Ectodermal cell (in vitro differentiated cells): ENCODE data around the gene TCL1A.
"Not testable (repeated sequence)": the region's sequence is repeated elsewhere in the genome, so short reads cannot be mapped to it uniquely, and the experiment has no call there.

Experiments used
- H3K27ac ChIP-seq: 2 replicates; pipeline ENCODE4 v1.7.0; 2013; ENCODE audit warnings: mild to moderate bottlenecking, low read depth, low read length; ENCODE audit not compliant: insufficient read depth, poor library complexity, severe bottlenecking
- H3K27me3 ChIP-seq: 2 replicates; pipeline ENCODE4 v1.7.0; 2013; ENCODE audit warnings: mild to moderate bottlenecking, low read length; ENCODE audit not compliant: insufficient read depth, control insufficient read depth, poor library complexity, severe bottlenecking
- H3K36me3 ChIP-seq: one replicate; pipeline ENCODE4 v1.7.0; 2013; ENCODE audit warnings: low read length; ENCODE audit not compliant: control insufficient read depth, insufficient read depth
- H3K4me1 ChIP-seq: one replicate; pipeline ENCODE4 v1.7.0; 2013; ENCODE audit warnings: low read length; ENCODE audit not compliant: control insufficient read depth, insufficient read depth
- H3K4me3 ChIP-seq: 2 replicates; pipeline ENCODE4 v1.7.0; 2013; ENCODE audit warnings: low read depth, low read length, control low read depth; ENCODE audit not compliant: insufficient read depth
- H3K9me3 ChIP-seq: 2 replicates; pipeline ENCODE4 v1.7.0; 2013; ENCODE audit warnings: mild to moderate bottlenecking, low read length, moderate library complexity; ENCODE audit not compliant: control insufficient read depth
- WGBS, 2 experiments: methylation state at CpG; one replicate each; pipeline ENCODE4 v1.1.7; 2013; ENCODE audit warnings: missing lambda C conversion rate in 2 of 2; 5-methylcytosine and 5-hydroxymethylcytosine counted together

Gene TCL1A

GRCh38 chr14:95739356-95739755 is 25.4 kb upstream of the TCL1A start:
- 94 to 95% methylated on average over 1 of the region's 1 CpG for WGBS, 2 experiments
- Histone ChIP-seq H3K4me3 (no peak overlapping the region), H3K9me3 (no peaks in the 10 kb centered on the region), H3K36me3 (no peaks in the 10 kb centered on the region), H3K27me3 (no peaks in the 10 kb centered on the region), H3K27ac (no peak overlapping the region), H3K4me1 (no peaks in the 10 kb centered on the region)

GRCh38 chr14:95733212-95733611 is 19.3 kb upstream of the TCL1A start:
- no peak overlapping the region for H3K27ac ChIP-seq
- H3K9me3 ChIP-seq = no peaks in the 10 kb centered on the region
- 89 to 100% methylated on average over 1 of the region's 1 CpG for WGBS, 2 experiments
- H3K4me1 ChIP-seq = no peaks in the 10 kb centered on the region
- H3K4me3 ChIP-seq = no peak overlapping the region
- H3K36me3 ChIP-seq = no peaks in the 10 kb centered on the region
- no peaks in the 10 kb centered on the region for H3K27me3 ChIP-seq

DNA sequence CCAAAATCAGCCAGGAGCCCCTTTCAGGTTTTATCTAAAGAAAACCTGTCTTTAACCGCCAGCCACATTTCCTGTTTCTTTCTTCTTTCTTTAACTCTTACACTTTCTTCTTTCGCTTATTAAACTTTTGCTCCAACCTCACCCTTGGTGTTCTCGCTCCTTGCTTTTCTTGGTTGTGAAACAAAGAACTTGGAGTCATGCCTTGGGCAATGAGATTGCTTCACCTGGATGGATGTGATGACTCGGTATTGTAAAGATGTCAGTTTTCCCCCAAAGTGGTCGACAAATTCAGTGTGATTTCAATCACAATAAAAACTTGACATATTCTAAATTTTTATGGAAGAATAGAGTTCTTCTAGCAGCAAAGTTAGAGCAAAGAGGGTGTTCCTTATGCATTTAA is 16.2 kb upstream of the TCL1A start:
- Histone ChIP-seq H3K27ac (no peak overlapping the region), H3K4me3 (no peak overlapping the region), H3K9me3 (no peaks in the 10 kb centered on the region), H3K36me3 (no peaks in the 10 kb centered on the region), H3K27me3 (no peaks in the 10 kb centered on the region), H3K4me1 (no peaks in the 10 kb centered on the region)
- 93 to 94% methylated on average over 5 of the region's 5 CpGs for WGBS, 2 experiments

DNA sequence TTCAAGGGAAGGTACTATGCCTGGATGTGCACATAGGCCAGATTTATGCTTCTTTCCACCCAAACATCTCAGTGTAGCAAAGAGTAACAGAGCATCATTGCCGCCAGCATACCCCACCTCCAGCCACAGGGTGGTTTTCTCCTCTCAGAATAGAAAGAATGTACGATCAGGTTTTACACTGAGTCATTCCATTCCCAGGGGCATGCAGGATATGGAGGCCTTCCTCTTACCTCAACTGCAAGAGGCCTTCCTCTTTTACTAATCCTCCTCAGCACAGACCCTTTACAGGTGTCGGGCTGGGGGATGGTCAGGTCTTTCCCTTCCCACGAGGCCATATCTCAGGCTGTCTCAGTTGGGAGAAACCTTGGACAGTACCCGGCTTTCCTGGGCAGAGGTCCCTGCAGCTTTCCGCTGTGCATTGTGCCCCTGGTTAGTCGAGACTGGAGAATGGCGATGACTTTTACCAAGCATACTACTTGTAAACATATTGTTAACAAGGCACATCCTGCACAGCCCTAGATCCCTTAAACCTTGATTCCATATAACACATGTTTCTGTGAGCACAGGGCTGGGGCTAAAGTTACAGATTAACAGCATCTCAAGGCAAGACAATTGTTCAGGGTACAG is 15.6 kb upstream of the TCL1A start:
- not testable (repeated sequence) for H3K4me3 ChIP-seq

GRCh38 chr14:95727056-95727700 is 13.3 kb upstream of the TCL1A start:
- WGBS, 2 experiments = 73 to 74% methylated on average over 6 of the region's 6 CpGs
- H3K27me3 ChIP-seq = no peaks in the 10 kb centered on the region
- no peak overlapping the region for H3K27ac ChIP-seq
- no peaks in the 10 kb centered on the region for H3K36me3 ChIP-seq
- no peaks in the 10 kb centered on the region for H3K4me1 ChIP-seq
- no peak overlapping the region for H3K4me3 ChIP-seq
- H3K9me3 ChIP-seq = no peaks in the 10 kb centered on the region

More for the DNA sequence above, 15.6 kb upstream of the TCL1A start:
- not testable (repeated sequence) for H3K9me3 ChIP-seq, H3K27ac ChIP-seq, H3K4me1 ChIP-seq, H3K36me3 ChIP-seq, H3K27me3 ChIP-seq
- 80 to 81% methylated on average over 8 of the region's 8 CpGs for WGBS, 2 experiments

GRCh38 chr14:95725685-95726336 is 11.9 kb upstream of the TCL1A start:
- H3K27ac ChIP-seq = no peak overlapping the region
- no peak overlapping the region for H3K4me3 ChIP-seq
- H3K4me1 ChIP-seq = no peaks in the 10 kb centered on the region
- no peaks in the 10 kb centered on the region for H3K36me3 ChIP-seq
- H3K27me3 ChIP-seq = no peaks in the 10 kb centered on the region
- WGBS, 2 experiments = 91 to 96% methylated on average over 5 of the region's 5 CpGs
- no peaks in the 10 kb centered on the region for H3K9me3 ChIP-seq

- Histone ChIP-seq H3K27me3 (no peaks in the 10 kb centered on the region), H3K36me3 (no peaks in the 10 kb centered on the region), H3K27ac (no peak overlapping the region), H3K4me1 (no peaks in the 10 kb centered on the region), H3K4me3 (no peak overlapping the region), H3K9me3 (no peaks in the 10 kb centered on the region)
- 93 to 95% methylated on average over 1 of the region's 1 CpG for WGBS, 2 experiments
Measured at GRCh38 chr14:95722525-95723190, 8.7 kb upstream of the TCL1A start.

GRCh38 chr14:95712398-95712797 is 1.5 kb downstream of the TCL1A start:
- no peaks in the 10 kb centered on the region for H3K36me3 ChIP-seq
- WGBS, 2 experiments = 92 to 93% methylated on average over 9 of the region's 9 CpGs
- H3K27ac ChIP-seq = no peak overlapping the region
- H3K4me3 ChIP-seq = no peak overlapping the region
- H3K27me3 ChIP-seq = no peaks in the 10 kb centered on the region
- H3K9me3 ChIP-seq = no peaks in the 10 kb centered on the region
- H3K4me1 ChIP-seq = no peaks in the 10 kb centered on the region

GRCh38 chr14:95711476-95712176 is 2.3 kb downstream of the TCL1A start:
- H3K27me3 ChIP-seq = no peaks in the 10 kb centered on the region
- H3K4me3 ChIP-seq = no peak overlapping the region
- H3K27ac ChIP-seq = no peak overlapping the region
- H3K4me1 ChIP-seq = no peaks in the 10 kb centered on the region
- 85 to 92% methylated on average over 8 to 9 of the region's 9 CpGs for WGBS, 2 experiments
- H3K9me3 ChIP-seq = no peaks in the 10 kb centered on the region
- H3K36me3 ChIP-seq = no peaks in the 10 kb centered on the region

DNA sequence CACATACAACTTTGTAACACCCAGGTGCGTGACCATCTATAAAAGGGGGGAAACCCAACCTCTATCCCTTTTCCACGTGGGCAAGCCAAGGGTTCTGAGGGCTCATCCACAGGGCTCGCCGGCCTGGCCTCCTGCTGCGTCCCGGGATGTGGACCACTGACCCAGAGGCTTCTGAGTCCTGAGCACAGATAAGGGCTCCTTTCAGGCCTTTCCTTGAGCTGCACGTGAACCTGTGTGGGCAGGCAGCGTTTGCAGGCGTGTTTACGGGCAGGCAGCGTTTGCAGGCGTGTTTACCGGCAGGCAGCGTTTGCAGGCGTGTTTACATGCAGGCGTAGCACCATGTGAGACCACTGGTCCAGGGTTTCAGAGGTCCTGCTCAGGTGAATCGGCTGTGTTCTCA is 3.8 kb downstream of the TCL1A start:
- H3K27me3 ChIP-seq = no peaks in the 10 kb centered on the region
- H3K27ac ChIP-seq = no peak overlapping the region
- no peak overlapping the region for H3K4me3 ChIP-seq
- H3K4me1 ChIP-seq = no peaks in the 10 kb centered on the region
- no peaks in the 10 kb centered on the region for H3K9me3 ChIP-seq
- H3K36me3 ChIP-seq = no peaks in the 10 kb centered on the region
- 94% methylated on average over 17 of the region's 17 CpGs for WGBS, 2 experiments
